ENCODE measurements around the gene C11orf68. TPM values are rescaled to one million over a fixed set of nuclear protein-coding genes. Genes with fewer than 3 reads are reported as not detected.

Gene C11orf68
- total RNA-seq, 1 experiment from 2014 or later, result 15.7 TPM

- H3K27ac Mint-ChIP-seq, result peak within 1 kb of the TSS in 2 of 3 experiments; percentile 72 to 86; a peak in 2 of 7 replicates
- H3K79me2 ChIP-seq (ENCODE audit: insufficient read depth, low read length), result no peaks in the 10 kb centered on the region
- H3K27ac ChIP-seq (ENCODE audit: insufficient read length, low read depth, low read length), result no peak within 1 kb of the TSS
Measured at GRCh38 chr11:65919141-65919572, 295 bp upstream of the C11orf68 start, which contains the start of gene DRAP1. TSS of gene DRAP1 (plus strand) at chr11:65919426. CDS start at chr11:65919502, 76 bp downstream.

More at GRCh38 chr11:65919141-65919572, 295 bp upstream of the C11orf68 start, which contains the start of gene DRAP1:
- Mint-ChIP-seq H3K4me1 (peaks cover 21 to 28% of the 10 kb centered on the region in 2 experiments), H3K36me3 (ENCODE audit: insufficient read depth in 1 of 3, low read depth in 3 of 3) (peaks cover 1 to 25% (median 23%) of the 10 kb centered on the region in 3 experiments; a peak in 6 of 7 replicates), H3K27me3 (ENCODE audit: low read depth) (peaks cover 4% of the 10 kb centered on the region), H3K4me3 (peak within 1 kb of the TSS; percentile 84 to 93), H3K9me3 (no peaks in the 10 kb centered on the region; a peak in 1 of 5 replicates)
- H3K56ac ChIP-seq (ENCODE audit: insufficient read length, low read depth, low read length), result no peak within 1 kb of the TSS
- H3K14ac ChIP-seq (ENCODE audit: insufficient read depth, low read length), result peak within 1 kb of the TSS; percentile 92
- no peaks in the 10 kb centered on the region for H4K20me1 ChIP-seq (ENCODE audit: control insufficient read depth, insufficient read depth, insufficient read length)
- no CpG with 5 or more reads among the region's 59 CpGs for WGBS (ENCODE audit: extremely low coverage, insufficient read length, low lambda C conversion rate)
- H3K4me1 ChIP-seq (ENCODE audit: insufficient read depth, low read length), result no peaks in the 10 kb centered on the region; the same call in 1 of the 2 replicates
- H4K91ac ChIP-seq (ENCODE audit: insufficient read length, low read depth, low read length), result no peak within 1 kb of the TSS
- H3T11ph ChIP-seq (ENCODE audit: low read length), result no peak within 1 kb of the TSS
- H3K27me3 ChIP-seq (ENCODE audit: insufficient read depth, low read length), result no peaks in the 10 kb centered on the region
- TF ChIP-seq, protein P1, sequence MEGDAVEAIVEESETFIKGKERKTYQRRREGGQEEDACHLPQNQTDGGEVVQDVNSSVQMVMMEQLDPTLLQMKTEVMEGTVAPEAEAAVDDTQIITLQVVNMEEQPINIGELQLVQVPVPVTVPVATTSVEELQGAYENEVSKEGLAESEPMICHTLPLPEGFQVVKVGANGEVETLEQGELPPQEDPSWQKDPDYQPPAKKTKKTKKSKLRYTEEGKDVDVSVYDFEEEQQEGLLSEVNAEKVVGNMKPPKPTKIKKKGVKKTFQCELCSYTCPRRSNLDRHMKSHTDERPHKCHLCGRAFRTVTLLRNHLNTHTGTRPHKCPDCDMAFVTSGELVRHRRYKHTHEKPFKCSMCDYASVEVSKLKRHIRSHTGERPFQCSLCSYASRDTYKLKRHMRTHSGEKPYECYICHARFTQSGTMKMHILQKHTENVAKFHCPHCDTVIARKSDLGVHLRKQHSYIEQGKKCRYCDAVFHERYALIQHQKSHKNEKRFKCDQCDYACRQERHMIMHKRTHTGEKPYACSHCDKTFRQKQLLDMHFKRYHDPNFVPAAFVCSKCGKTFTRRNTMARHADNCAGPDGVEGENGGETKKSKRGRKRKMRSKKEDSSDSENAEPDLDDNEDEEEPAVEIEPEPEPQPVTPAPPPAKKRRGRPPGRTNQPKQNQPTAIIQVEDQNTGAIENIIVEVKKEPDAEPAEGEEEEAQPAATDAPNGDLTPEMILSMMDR (conservative IDR thresholded peaks at IDR 0.05), result no peak
- peak within 1 kb of the TSS; percentile 60 for H3K4me2 ChIP-seq (ENCODE audit: insufficient read depth, insufficient read length, low read length)
- no peak within 1 kb of the TSS for H4K8ac ChIP-seq (replicated peaks; ENCODE audit: insufficient read length, low read depth, low read length)
- no peak within 1 kb of the TSS for H2BK120ac ChIP-seq (ENCODE audit: low read depth, low read length, poor library complexity, severe bottlenecking)
- no peak within 1 kb of the TSS for H3K4ac ChIP-seq (ENCODE audit: low read depth, low read length)
- peak within 1 kb of the TSS; percentile 56 for H3K18ac ChIP-seq (ENCODE audit: insufficient read length, low read depth, low read length)
- no peaks in the 10 kb centered on the region for H3K9me3 ChIP-seq (ENCODE audit: control insufficient read depth, low read depth, low read length)
- no peak within 1 kb of the TSS for H3K23ac ChIP-seq (ENCODE audit: insufficient read length, low read depth, low read length)
- H2AFZ ChIP-seq (ENCODE audit: low read length), result no peak within 1 kb of the TSS
- H4K5ac ChIP-seq (ENCODE audit: insufficient read length, low read depth, low read length), result no peak within 1 kb of the TSS
- no peak within 1 kb of the TSS for H2BK12ac ChIP-seq (ENCODE audit: insufficient read length, low read depth, low read length)
- H3K79me1 ChIP-seq (ENCODE audit: insufficient read depth, low read depth, low read length, poor library complexity, severe bottlenecking), result no peaks in the 10 kb centered on the region
- peak within 1 kb of the TSS; percentile 81 for H3K9ac ChIP-seq (ENCODE audit: extremely low read depth, insufficient read length, low read length)
- no peak within 1 kb of the TSS for H2BK20ac ChIP-seq (ENCODE audit: low read depth, low read length, poor library complexity, severe bottlenecking)
- DNase-seq, result peak; percentile 99
- H3K23me2 ChIP-seq (ENCODE audit: insufficient read length, low read depth, low read length, poor library complexity, severe bottlenecking), result peaks cover 11% of the 10 kb centered on the region
- no peak within 1 kb of the TSS for H2AK5ac ChIP-seq (ENCODE audit: insufficient read length, low read length)
- H2BK15ac ChIP-seq (ENCODE audit: low read depth, low read length), result no peak within 1 kb of the TSS
- no peak within 1 kb of the TSS for H2BK5ac ChIP-seq (ENCODE audit: insufficient read length, low read length)
